IMR-90 (cell line): ENCODE data around the gene ROBO4.
A peak's percentile ranks its signal among the peaks of the same experiment; 100 is the strongest.

Source experiments
- BHLHE40 ChIP-seq: fragments of 150-350 bp; IDR thresholded peaks from 2 replicates; pipeline ENCODE4 v1.6.1; 2016; ENCODE audit warnings: mild to moderate bottlenecking, low read depth, low read length
- CEBPB ChIP-seq: IDR thresholded peaks from 2 replicates; pipeline ENCODE4 v1.6.1; 2012; ENCODE audit warnings: low read depth, low read length, improper control_type of control experiment
- CHD1 ChIP-seq: IDR thresholded peaks from 2 replicates; pipeline ENCODE4 v1.6.1; 2012; ENCODE audit warnings: low read depth, low read length, improper control_type of control experiment
- CTCF ChIP-seq: conservative IDR thresholded peaks from 2 replicates; pipeline ENCODE4 v1.5.1; 2012; ENCODE audit warnings: mild to moderate bottlenecking, low read depth, low read length, improper control_type of control experiment
- ELK1 ChIP-seq: fragments of 150-350 bp; IDR thresholded peaks from 2 replicates; pipeline ENCODE4 v1.6.1; 2016; ENCODE audit warnings: low read depth, mild to moderate bottlenecking, low read length, moderate library complexity, borderline replicate concordance
- FOS ChIP-seq: fragments of 150-350 bp; IDR thresholded peaks from 2 replicates; pipeline ENCODE4 v1.6.1; 2016; ENCODE audit warnings: low read depth, low read length
- MAFK ChIP-seq: IDR thresholded peaks from 2 replicates; pipeline ENCODE4 v1.6.1; 2012; ENCODE audit warnings: low read depth, low read length, improper control_type of control experiment
- MAZ ChIP-seq: IDR thresholded peaks from 2 replicates; pipeline ENCODE4 v1.6.1; 2012; ENCODE audit warnings: low read depth, mild to moderate bottlenecking, low read length, improper control_type of control experiment, moderate library complexity, borderline replicate concordance
- MXI1 ChIP-seq: IDR thresholded peaks from 2 replicates; pipeline ENCODE4 v1.6.1; 2012; ENCODE audit warnings: low read depth, mild to moderate bottlenecking, low read length, moderate library complexity, borderline replicate concordance
- NFE2L2 ChIP-seq: fragments of 150-350 bp; IDR thresholded peaks from 2 replicates; pipeline ENCODE4 v1.6.1; 2016; ENCODE audit warnings: low read depth, mild to moderate bottlenecking, low read length
- POLR2A ChIP-seq: IDR thresholded peaks from 2 replicates; pipeline ENCODE4 v1.6.1; 2012; ENCODE audit warnings: mild to moderate bottlenecking, low read depth, low read length
- RAD21 ChIP-seq: IDR thresholded peaks from 2 replicates; pipeline ENCODE4 v1.6.1; 2012; ENCODE audit warnings: low read length, improper control_type of control experiment
- RFX5 ChIP-seq: IDR thresholded peaks from 2 replicates; pipeline ENCODE4 v1.8.0; 2012; ENCODE audit warnings: low read depth, mild to moderate bottlenecking, low read length, moderate library complexity
- SMC3 ChIP-seq: fragments of 150-350 bp; IDR thresholded peaks from 2 replicates; pipeline ENCODE4 v1.6.1; 2016; ENCODE audit warnings: low read depth, mild to moderate bottlenecking, antibody characterized with exemption, low read length, moderate library complexity

DNA sequence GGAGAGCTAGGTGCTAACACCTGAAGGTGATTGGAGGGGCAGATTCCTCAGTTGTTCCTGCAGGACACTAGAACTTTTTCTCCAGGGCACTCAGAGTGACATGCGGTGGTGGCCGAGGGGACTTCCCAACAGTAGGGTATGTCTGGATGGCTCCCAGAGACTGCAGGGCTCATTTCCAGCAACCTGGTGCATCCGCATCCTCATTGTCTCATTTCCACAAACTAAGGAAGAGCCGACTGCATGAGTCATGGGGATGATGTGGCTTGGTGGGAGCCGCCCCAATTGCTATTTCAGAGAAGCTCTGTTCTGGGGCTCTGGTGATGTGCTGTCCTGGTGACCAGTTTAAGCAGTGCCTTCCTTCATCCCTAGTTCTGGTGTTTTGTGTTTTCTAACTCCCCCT, 2.8 kb upstream of the ROBO4 start:
- TF ChIP-seq CTCF (no peak), POLR2A (peak; percentile 66; the same call in 1 of the 2 replicates), CEBPB (no peak), CHD1 (no peak), NFE2L2 (no peak; the same call in 1 of the 2 replicates), MXI1 (no peak), BHLHE40 (peak; percentile 53; the same call in 1 of the 2 replicates), RAD21 (no peak; the same call in 1 of the 2 replicates), MAFK (no peak), ELK1 (no peak), RFX5 (no peak), SMC3 (no peak), MAZ (no peak), FOS (peak; percentile 86)
